GM23338 (cell line): Measurements from ENCODE around the gene NDST4. TPM values are rescaled to one million over a fixed set of nuclear protein-coding genes. Genes with fewer than 3 reads are reported as not detected.

ENCODE experiments used
- ATAC-seq: fragments of 200-7000 bp; cut with Tn5 transposase; 3 replicates; pipeline ENCODE4 v1.9.1; 2020
- DNase-seq: peaks from one replicate; pipeline ENCODE4 v3.0.0-alpha.2; 2015; ENCODE audit warnings: low spot score
- H2AFZ ChIP-seq: fragments of 200-600 bp; sonication (generic); 2 replicates; pipeline ENCODE4 v1.8.0; 2016; ENCODE audit warnings: antibody characterized with exemption, mild to moderate bottlenecking, moderate library complexity
- H3F3A ChIP-seq: fragments of 200-600 bp; sonication (generic); replicated peaks from 2 replicates; pipeline ENCODE4 v1.8.0; 2017; ENCODE audit warnings: antibody characterized with exemption, mixed run types, low read depth
- H3K27ac ChIP-seq: fragments of 200-600 bp; sonication (generic); 2 replicates; pipeline ENCODE4 v1.6.1; 2016; ENCODE audit warnings: low read depth
- H3K27me3 ChIP-seq: fragments of 200-600 bp; sonication (generic); 2 replicates; pipeline ENCODE4 v1.8.0; 2016; ENCODE audit warnings: mild to moderate bottlenecking, mixed run types, moderate library complexity; ENCODE audit not compliant: insufficient read depth
- H3K36me3 ChIP-seq: fragments of 200-600 bp; sonication (generic); 2 replicates; pipeline ENCODE4 v1.8.0; 2016; ENCODE audit warnings: mild to moderate bottlenecking; ENCODE audit not compliant: insufficient read depth
- H3K4me1 ChIP-seq: fragments of 200-600 bp; sonication (generic); 2 replicates; pipeline ENCODE4 v1.8.0; 2016; ENCODE audit warnings: mild to moderate bottlenecking, moderate library complexity; ENCODE audit not compliant: insufficient read depth
- H3K4me2 ChIP-seq: fragments of 200-600 bp; sonication (generic); 2 replicates; pipeline ENCODE4 v1.7.1; 2017; ENCODE audit warnings: mixed run types
- H3K4me3 ChIP-seq: fragments of 200-600 bp; sonication (generic); 2 replicates; pipeline ENCODE4 v1.6.1; 2016; ENCODE audit warnings: mixed run types
- H3K79me2 ChIP-seq: fragments of 200-600 bp; sonication (generic); replicated peaks from 2 replicates; pipeline ENCODE4 v1.8.0; 2017; ENCODE audit warnings: mild to moderate bottlenecking; ENCODE audit not compliant: insufficient read depth
- H3K9me2 ChIP-seq: fragments of 200-600 bp; sonication (generic); 2 replicates; pipeline ENCODE4 v1.8.0; 2017; ENCODE audit not compliant: insufficient read depth
- H4K20me1 ChIP-seq: fragments of 200-600 bp; sonication (generic); replicated peaks from 2 replicates; pipeline ENCODE4 v1.8.0; 2017; ENCODE audit warnings: mild to moderate bottlenecking; ENCODE audit not compliant: insufficient read depth
- H3K27ac Mint-ChIP-seq: 2 replicates; pipeline ENCODE4 v1.8.0; 2020; ENCODE audit warnings: inconsistent platforms, mild to moderate bottlenecking, moderate library complexity, mixed read lengths
- H3K27me3 Mint-ChIP-seq: 3 replicates; pipeline ENCODE4 v1.8.0; 2022; ENCODE audit warnings: low read depth, mild to moderate bottlenecking, moderate library complexity, mixed read lengths, inconsistent platforms; ENCODE audit not compliant: insufficient read depth, poor library complexity
- H3K36me3 Mint-ChIP-seq: 3 replicates; pipeline ENCODE4 v1.8.0; 2021; ENCODE audit warnings: low read depth, mild to moderate bottlenecking, inconsistent platforms, moderate library complexity, mixed read lengths
- H3K4me1 Mint-ChIP-seq: 3 replicates; pipeline ENCODE4 v1.8.0; 2020; ENCODE audit warnings: mild to moderate bottlenecking, inconsistent platforms, mixed read lengths
- H3K4me3 Mint-ChIP-seq: 3 replicates; pipeline ENCODE4 v1.8.0; 2021; ENCODE audit warnings: moderate library complexity, mild to moderate bottlenecking, inconsistent platforms, mixed read lengths
- H3K9me3 Mint-ChIP-seq: 3 replicates; pipeline ENCODE4 v1.8.0; 2020; ENCODE audit warnings: moderate library complexity, mild to moderate bottlenecking, inconsistent platforms, mixed read lengths
- CTCF ChIP-seq, 2 experiments: fragments of 200-600 bp in 1 of 2; sonication (generic) in 1 of 2; conservative IDR thresholded peaks; 2 replicates each; pipeline versions ENCODE4 v1.5.1 to v1.6.1; 2016 to 2017; ENCODE audit warnings: antibody characterized with exemption in 2 of 2, low read depth in 2 of 2, mild to moderate bottlenecking in 2 of 2, moderate library complexity in 1 of 2
- EZH2 ChIP-seq: fragments of 200-600 bp; sonication (generic); IDR thresholded peaks from one replicate; pipeline ENCODE4 v1.8.0; 2017; ENCODE audit warnings: antibody characterized with exemption, mild to moderate bottlenecking, low read depth; ENCODE audit not compliant: unreplicated experiment
- JUNB ChIP-seq: IDR thresholded peaks from one replicate; pipeline ENCODE4 v1.6.1; 2016; ENCODE audit warnings: antibody characterized with exemption; ENCODE audit not compliant: unreplicated experiment
- NANOG ChIP-seq: IDR thresholded peaks from 2 replicates; pipeline ENCODE4 v1.6.1; 2016; ENCODE audit warnings: antibody characterized with exemption, borderline replicate concordance
- POLR2AphosphoS5 ChIP-seq: IDR thresholded peaks from 2 replicates; pipeline ENCODE4 v1.6.1; 2016; ENCODE audit warnings: antibody characterized with exemption, low read depth
- REST ChIP-seq: IDR thresholded peaks from one replicate; pipeline ENCODE4 v1.6.1; 2018; ENCODE audit warnings: antibody characterized with exemption; ENCODE audit not compliant: unreplicated experiment
- STAT1 ChIP-seq: IDR thresholded peaks from one replicate; pipeline ENCODE4 v1.6.1; 2016; ENCODE audit warnings: antibody characterized with exemption; ENCODE audit not compliant: unreplicated experiment
- ZNF114 ChIP-seq: fragments of 250-450 bp; sonication (Bioruptor Pico); IDR thresholded peaks from 2 replicates; pipeline ENCODE4 v1.5.0; 2020; ENCODE audit warnings: mild to moderate bottlenecking, moderate library complexity
- ZNF331 ChIP-seq: fragments of 250-450 bp; sonication (Bioruptor Pico); IDR thresholded peaks from 2 replicates; pipeline ENCODE4 v1.5.0; 2020; ENCODE audit warnings: low read depth, mild to moderate bottlenecking, moderate library complexity
- ZNF462 ChIP-seq: fragments of 250-450 bp; sonication (Bioruptor Pico); IDR thresholded peaks from 2 replicates; pipeline ENCODE4 v1.5.0; 2020; ENCODE audit warnings: mild to moderate bottlenecking, moderate library complexity
- polyA plus RNA-seq: library from polyadenylated mRNA; unstranded; fragments of >200 nt; fragmentation: Nextera tagmentation; extraction: Ambion mirVana; gene quantifications from 2 replicates; pipeline ENCODE4 v1.2.1, GENCODE V29; 2016
- total RNA-seq: library from RNA; depleted of rRNA; stranded (reverse); fragments of >200 nt; shearing (Covaris generic); gene quantifications from 2 replicates; pipeline ENCODE4 v1.2.3, GENCODE V29; 2014

Gene NDST4
- total and polyA plus RNA-seq, 2 experiments from 2014 or later: not detected

- no peak for TF ChIP-seq ZNF462
- TF ChIP-seq NANOG: no peak
- TF ChIP-seq REST: no peak
- TF ChIP-seq POLR2AphosphoS5: no peak
- TF ChIP-seq JUNB: no peak
- TF ChIP-seq ZNF114 (CRISPR knock-in tag): no peak
- TF ChIP-seq ZNF331 (CRISPR knock-in tag): no peak
Observed at GRCh38 chr4:114827651-114828050, 285.8 kb downstream of the NDST4 start (continued).

- Mint-ChIP-seq H3K36me3 (no peaks in the 10 kb centered on the region), H3K27me3 (no peaks in the 10 kb centered on the region), H3K27ac (no peak overlapping the region), H3K4me1 (no peaks in the 10 kb centered on the region), H3K9me3 (no peaks in the 10 kb centered on the region), H3K4me3 (no peak overlapping the region)
- no peak overlapping the region for H3K4me3 ChIP-seq
- H2AFZ ChIP-seq: no peak overlapping the region
- DNase-seq: no peak
- H3K4me2 ChIP-seq: no peak overlapping the region
- no peaks in the 10 kb centered on the region for H3K9me2 ChIP-seq
- no peaks in the 10 kb centered on the region for H3K27me3 ChIP-seq
- H4K20me1 ChIP-seq: no peaks in the 10 kb centered on the region
- no peaks in the 10 kb centered on the region for H3K4me1 ChIP-seq
- no peaks in the 10 kb centered on the region for H3K79me2 ChIP-seq
- H3F3A ChIP-seq: no peaks in the 10 kb centered on the region
- no peak for ATAC-seq
- H3K27ac ChIP-seq: no peak overlapping the region
- H3K36me3 ChIP-seq: no peaks in the 10 kb centered on the region
- TF ChIP-seq JUNB: no peak
- no peak for TF ChIP-seq NANOG
- TF ChIP-seq ZNF331 (CRISPR knock-in tag): no peak
- no peak for TF ChIP-seq CTCF (conservative IDR thresholded peaks at IDR 0.05; ENCODE audit: low read depth in 2 of 2)
- no peak for TF ChIP-seq REST
- TF ChIP-seq ZNF114 (CRISPR knock-in tag): no peak
- TF ChIP-seq STAT1: no peak
- TF ChIP-seq EZH2: no peak
Observed at GRCh38 chr4:114815760-114816159, 297.7 kb downstream of the NDST4 start.
